ENCODE measurements around the gene PIP4K2C. TPM values are rescaled to one million over a fixed set of nuclear protein-coding genes. Genes with fewer than 3 reads are reported as not detected.
A peak's percentile ranks its signal among the peaks of the same experiment; 100 is the strongest.

The PIP4K2C gene
- total RNA-seq, 2 experiments from 2014 or later, result 10.7 to 12.3 TPM

DNA sequence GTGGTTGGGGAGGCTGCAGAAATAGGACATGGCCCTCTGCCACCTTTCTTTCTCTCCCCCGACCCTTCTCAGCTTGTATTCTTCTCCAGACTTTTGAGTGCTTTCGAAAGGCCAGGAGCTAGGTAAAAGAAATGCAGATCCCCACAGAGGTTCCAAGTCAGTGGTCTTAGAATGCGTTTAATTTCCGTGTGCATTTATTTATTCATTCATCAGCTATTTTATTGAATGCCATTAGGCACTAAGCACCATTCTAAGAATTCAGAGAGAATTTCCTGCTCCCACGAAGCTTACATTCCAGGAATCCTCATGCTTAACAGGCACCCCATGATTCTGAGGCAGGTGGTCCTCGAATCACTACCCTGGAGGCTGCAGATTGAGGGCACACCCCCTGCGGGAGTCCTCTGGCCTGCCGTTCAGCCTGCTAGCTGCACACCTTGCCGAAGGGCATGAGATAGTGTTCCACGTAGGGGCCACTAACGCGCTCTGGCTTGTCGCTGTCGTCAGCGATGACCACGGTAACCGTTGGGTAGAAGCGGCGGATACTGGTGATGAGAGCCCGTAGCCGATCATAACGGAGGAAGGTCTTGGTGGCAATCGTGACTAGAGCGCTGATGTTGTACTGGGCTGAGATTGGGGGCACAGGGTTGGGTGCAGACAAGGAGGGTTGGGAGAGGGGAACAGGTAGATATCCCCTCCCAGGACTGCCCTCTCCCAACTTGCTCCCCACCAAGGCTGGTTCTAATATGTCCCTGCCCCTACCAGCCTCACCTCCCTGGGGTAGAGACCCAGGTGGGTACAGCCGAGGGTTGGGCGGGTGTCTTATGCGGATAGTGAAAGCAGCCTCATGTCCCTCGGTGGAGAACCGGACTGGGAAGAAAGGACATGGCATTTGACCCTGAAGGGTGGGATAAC is 37.5 kb downstream of the PIP4K2C start:
- POLR2A ChIA-PET, result no interaction called here
- DNase-seq, result no peak
- no peaks in the 10 kb centered on the region for H3K9me3 Mint-ChIP-seq
- no peak overlapping the region for H3K4me3 Mint-ChIP-seq
- H3K27me3 Mint-ChIP-seq, result peaks cover 85% of the 10 kb centered on the region
- no peaks in the 10 kb centered on the region for H3K36me3 Mint-ChIP-seq (ENCODE audit: low read depth)
- ATAC-seq, result no peak
- no peak overlapping the region for H3K27ac Mint-ChIP-seq
- intact Hi-C loops (cut with micrococcal nuclease), result loop anchor here (5.0 kb wide), 1 partner anchor 64 kb away; the partner anchor contains the start of gene OS9
- CTCF ChIA-PET, result interaction anchor here (1.5 to 2.4 kb wide), 6 partner anchors 8 to 45 kb away, joined by 3 to 32 read pairs (median 9); no protein-coding TSS in a partner anchor
- H3K4me1 Mint-ChIP-seq (ENCODE audit: low read depth), result peaks cover 17% of the 10 kb centered on the region
- TF ChIP-seq, protein P1, sequence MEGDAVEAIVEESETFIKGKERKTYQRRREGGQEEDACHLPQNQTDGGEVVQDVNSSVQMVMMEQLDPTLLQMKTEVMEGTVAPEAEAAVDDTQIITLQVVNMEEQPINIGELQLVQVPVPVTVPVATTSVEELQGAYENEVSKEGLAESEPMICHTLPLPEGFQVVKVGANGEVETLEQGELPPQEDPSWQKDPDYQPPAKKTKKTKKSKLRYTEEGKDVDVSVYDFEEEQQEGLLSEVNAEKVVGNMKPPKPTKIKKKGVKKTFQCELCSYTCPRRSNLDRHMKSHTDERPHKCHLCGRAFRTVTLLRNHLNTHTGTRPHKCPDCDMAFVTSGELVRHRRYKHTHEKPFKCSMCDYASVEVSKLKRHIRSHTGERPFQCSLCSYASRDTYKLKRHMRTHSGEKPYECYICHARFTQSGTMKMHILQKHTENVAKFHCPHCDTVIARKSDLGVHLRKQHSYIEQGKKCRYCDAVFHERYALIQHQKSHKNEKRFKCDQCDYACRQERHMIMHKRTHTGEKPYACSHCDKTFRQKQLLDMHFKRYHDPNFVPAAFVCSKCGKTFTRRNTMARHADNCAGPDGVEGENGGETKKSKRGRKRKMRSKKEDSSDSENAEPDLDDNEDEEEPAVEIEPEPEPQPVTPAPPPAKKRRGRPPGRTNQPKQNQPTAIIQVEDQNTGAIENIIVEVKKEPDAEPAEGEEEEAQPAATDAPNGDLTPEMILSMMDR (IDR thresholded peaks at IDR 0.05), result no peak

DNA sequence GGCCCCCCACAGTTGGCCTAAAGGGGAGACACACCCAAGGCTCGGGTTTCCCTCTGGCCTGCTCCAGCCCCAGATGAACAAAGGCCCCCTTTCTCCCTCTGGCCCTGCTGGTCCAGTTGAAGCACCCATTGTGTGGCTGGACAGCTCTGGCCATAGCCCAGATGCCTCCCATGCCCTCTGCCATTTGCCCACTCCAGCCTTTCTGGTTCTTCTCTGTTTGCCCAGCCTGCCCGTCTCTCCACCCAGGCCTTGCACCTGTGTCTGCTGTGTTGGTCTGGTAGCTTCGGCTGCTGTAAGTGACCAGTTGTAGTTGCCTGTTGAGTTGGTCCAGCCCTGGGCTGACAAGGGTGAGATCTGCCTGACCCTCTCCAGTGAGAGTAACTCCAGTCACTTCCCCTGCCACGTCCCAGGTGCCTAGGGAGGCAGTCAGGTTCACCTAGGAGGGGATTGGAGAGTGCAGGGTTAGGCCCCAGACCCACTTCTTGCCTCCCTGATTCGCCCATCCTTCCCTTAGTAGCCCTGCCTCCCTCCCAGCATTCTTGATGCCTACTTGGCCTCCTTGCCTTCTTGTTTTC is 39.0 kb downstream of the PIP4K2C start:
- TF ChIP-seq, protein P1 (IDR thresholded peaks at IDR 0.05), result no peak
- no peak overlapping the region for H3K27ac Mint-ChIP-seq
- H3K27me3 Mint-ChIP-seq, result peaks cover 79% of the 10 kb centered on the region
- H3K4me3 Mint-ChIP-seq, result no peak overlapping the region
- no peaks in the 10 kb centered on the region for H3K9me3 Mint-ChIP-seq
- ATAC-seq, result no peak
- ChIA-PET CTCF (interaction anchor here (1.0 to 4.9 kb wide), 5 partner anchors 8 to 47 kb away, joined by 3 to 28 read pairs (median 6); no protein-coding TSS in a partner anchor), POLR2A (no interaction called here)
- DNase-seq, result no peak
- peaks cover 18% of the 10 kb centered on the region for H3K4me1 Mint-ChIP-seq (ENCODE audit: low read depth)
- intact Hi-C loops (cut with micrococcal nuclease), result loop anchor here (5.0 kb wide), 1 partner anchor 62 kb away; the partner anchor contains the start of gene OS9
- H3K36me3 Mint-ChIP-seq (ENCODE audit: low read depth), result no peaks in the 10 kb centered on the region

DNA sequence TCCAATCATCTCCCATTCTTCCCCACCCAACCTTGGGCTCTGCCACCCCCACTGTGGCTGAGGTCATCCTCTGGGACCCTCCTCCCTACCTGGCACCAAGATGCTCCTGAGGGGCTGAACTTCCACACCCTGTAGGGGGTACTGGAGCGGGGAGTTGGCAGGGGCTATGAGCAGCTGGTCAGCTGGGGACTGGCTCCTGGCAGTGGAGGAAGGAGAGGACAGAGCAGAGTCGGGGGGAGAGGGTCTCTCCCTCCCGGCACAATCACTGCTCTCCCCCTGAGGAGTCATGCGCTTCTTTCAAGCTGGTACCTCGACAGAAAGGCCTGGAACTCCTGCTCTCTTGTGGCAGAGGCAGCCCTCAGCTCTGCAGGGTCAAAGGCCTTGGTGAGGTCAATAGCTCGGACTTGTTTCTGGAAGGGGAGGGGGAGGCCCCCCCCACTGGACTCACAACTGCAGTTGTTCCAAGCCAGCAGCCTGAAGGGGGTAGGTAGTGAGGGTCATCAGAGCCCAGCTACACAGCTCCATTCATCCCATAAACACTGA is 40.0 kb downstream of the PIP4K2C start:
- Mint-ChIP-seq H3K4me3 (no peak overlapping the region), H3K36me3 (ENCODE audit: low read depth) (no peaks in the 10 kb centered on the region), H3K27ac (no peak overlapping the region), H3K4me1 (ENCODE audit: low read depth) (peaks cover 18% of the 10 kb centered on the region), H3K27me3 (peaks cover 72% of the 10 kb centered on the region), H3K9me3 (no peaks in the 10 kb centered on the region)
- intact Hi-C loops (cut with micrococcal nuclease), result no loop called here
- TF ChIP-seq, protein P1 (IDR thresholded peaks at IDR 0.05), result no peak
- POLR2A ChIA-PET, result interaction anchor here (0.6 kb wide), 1 partner anchor 115 kb away, joined by 3 read pairs; no protein-coding TSS in a partner anchor
- CTCF ChIA-PET, result interaction anchor here (1.2 to 4.9 kb wide), 3 partner anchors 8 to 48 kb away, joined by 3 to 28 read pairs (median 8); no protein-coding TSS in a partner anchor
- no peak for ATAC-seq
- no peak for DNase-seq

DNA sequence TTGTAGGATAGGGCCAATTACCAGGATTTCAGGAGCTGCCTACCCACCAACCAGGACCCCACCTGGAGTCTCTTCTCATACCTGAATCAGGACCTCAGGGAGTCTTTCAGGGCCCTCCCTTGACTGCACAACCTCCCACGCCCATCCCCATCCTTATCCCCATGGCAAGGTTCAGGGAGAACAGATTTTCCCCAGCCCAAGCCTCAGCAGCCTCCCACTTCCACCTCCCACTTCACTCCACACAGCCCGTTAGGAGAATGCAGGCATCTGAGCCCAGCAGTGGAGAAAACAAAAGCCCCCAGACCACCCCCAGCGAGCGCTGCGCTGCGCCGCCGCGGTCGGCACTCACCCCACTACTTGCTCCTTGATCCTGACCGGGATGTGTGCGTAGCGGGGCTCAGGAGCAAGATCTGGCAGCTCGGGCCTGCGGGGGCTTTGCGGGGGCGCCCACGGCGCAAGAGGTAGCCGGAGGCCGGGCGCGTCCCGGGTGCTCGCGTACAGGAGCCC is 40.6 kb downstream of the PIP4K2C start:
- intact Hi-C loops (cut with micrococcal nuclease), result no loop called here
- ChIA-PET CTCF (interaction anchor here (1.2 to 4.9 kb wide), 3 partner anchors 9 to 48 kb away, joined by 3 to 28 read pairs (median 8); no protein-coding TSS in a partner anchor), POLR2A (no interaction called here)
- no peak for ATAC-seq
- peaks cover 18% of the 10 kb centered on the region for H3K4me1 Mint-ChIP-seq (ENCODE audit: low read depth)
- peak overlapping the region; percentile 41 for H3K4me3 Mint-ChIP-seq
- peaks cover 65% of the 10 kb centered on the region for H3K27me3 Mint-ChIP-seq
- no peak overlapping the region for H3K27ac Mint-ChIP-seq
- DNase-seq, result no peak
- H3K36me3 Mint-ChIP-seq (ENCODE audit: low read depth), result no peaks in the 10 kb centered on the region
- TF ChIP-seq, protein P1 (IDR thresholded peaks at IDR 0.05), result no peak
- H3K9me3 Mint-ChIP-seq, result no peaks in the 10 kb centered on the region
